GM11168 (cell line): ENCODE results near the gene COX19.
"Not testable (repeated sequence)": the region's sequence is repeated elsewhere in the genome, so short reads cannot be mapped to it uniquely, and the experiment has no call there.

Source experiments
- in situ Hi-C: fragments of 300-500 bp; cut with MboI; formaldehyde crosslinking; loops from one replicate; pipeline ENCODE4 v1.12.0; 2022; ENCODE audit warnings: low sequenced_read_pairs; ENCODE audit not compliant: unreplicated experiment

Gene COX19

DNA sequence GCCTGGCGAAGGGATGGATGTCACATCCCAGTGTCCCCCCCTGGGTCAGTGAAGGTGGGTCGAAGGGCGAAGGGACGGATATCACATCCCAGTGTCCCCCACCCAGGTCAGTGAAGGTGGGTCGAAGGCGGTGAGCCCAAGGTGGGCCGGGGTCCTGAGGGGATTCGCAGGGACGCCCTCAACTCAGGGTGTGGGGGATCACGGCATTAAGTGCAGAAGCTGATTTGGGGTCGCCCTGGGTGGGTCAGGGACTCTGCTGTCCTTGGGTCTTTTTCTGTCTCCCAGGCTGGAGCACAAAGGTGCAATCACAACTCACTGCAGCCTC lies 42.7 kb downstream of the COX19 start:
- in situ Hi-C loops = no loop called here

DNA sequence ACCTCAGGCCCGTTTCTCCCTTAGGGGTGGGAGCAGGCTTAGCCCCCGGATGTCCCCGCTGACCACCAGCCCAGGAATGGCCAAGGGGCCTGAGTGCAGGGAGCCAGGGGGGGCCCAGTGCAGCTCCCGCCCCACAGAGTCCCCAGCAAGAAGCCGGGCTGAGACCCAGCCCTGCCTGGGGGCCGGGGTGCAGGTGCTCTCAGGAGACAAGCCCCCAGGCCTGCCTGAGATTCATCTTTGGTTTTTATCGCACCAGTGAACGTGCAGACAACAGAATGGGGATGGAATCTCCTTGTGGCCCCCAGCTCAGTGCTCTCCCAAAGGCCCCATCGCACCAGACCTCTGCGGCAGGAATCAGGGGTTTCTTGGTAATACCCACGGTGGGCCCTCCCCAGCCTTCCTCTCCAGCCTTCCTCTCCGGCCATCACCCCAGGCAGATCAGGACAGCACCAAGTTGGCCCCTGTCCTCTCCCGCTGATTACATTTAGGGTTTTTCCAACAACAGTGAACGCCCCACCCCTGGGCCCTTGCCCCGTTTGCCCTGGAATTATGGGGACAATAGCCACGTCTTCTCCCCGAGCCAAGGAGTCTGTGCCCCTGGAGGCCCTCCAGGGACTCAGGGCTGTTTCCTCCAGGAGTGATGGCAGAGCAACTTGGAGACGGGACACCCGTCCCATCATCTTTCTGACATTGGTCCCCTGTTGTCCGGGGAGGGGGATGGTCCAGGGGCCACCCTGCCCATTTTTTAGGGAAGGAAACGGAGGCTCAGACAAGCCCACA lies 43.3 kb downstream of the COX19 start:
- in situ Hi-C loops = no loop called here

DNA sequence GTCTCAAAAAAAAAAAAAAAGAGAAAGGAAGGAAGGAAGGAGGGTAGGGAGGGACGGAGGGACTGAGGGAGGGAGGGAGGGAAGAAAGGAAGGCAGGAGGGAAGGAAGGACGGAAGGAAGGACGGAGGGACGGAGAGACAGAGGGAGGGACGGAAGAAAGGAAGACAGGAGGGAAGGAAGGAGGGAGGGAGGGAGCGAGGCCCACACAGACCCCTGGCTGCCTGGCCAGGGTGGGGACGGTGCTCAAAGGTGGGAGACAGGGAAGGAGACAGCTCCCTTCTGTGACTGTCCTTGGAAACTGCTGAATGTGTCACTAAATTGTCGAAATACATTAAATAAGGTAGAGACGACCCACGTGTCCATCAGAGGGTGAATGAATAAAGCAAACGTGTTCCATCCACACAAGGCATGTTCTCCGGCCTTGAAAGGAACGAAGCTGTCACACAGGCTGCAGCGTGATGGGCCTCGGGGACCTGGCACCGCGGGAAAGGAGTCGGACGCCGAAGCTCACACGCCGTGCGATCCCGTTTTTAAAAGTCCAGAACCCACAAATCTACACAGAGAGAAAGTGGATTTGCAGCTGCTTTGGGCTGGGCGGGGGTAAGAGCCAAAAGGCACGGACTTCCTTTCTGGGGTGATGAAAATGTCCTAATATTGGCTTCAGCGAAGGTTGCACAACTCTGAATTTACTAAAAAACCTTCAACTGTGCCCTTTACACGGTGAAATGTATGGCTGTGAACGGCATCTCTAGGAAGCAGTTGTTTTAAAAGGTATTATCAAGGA lies 44.2 kb downstream of the COX19 start:
- in situ Hi-C loops = no loop called here

DNA sequence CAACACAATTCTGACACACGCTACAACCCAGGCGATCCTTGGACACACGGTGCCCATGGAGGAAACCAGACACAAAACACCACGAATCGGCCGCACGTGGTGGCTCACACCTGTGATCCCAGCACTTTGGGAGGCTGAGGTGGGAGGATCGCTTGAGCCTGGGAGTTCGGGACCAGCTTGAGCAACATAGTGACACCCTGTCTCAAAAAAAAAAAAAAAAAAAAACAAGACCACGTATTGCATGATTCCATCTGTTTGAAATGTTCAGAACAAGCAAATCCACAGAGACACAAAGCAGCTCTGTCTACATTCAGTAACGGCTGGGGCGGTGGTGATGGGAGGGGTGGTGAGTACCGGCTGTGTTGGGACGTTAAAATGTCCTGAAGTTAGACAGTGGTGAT lies 46.0 kb downstream of the COX19 start:
- in situ Hi-C loops = loop anchor here (5.0 kb wide), 1 partner anchor 33 kb away; no protein-coding TSS in a partner anchor

DNA sequence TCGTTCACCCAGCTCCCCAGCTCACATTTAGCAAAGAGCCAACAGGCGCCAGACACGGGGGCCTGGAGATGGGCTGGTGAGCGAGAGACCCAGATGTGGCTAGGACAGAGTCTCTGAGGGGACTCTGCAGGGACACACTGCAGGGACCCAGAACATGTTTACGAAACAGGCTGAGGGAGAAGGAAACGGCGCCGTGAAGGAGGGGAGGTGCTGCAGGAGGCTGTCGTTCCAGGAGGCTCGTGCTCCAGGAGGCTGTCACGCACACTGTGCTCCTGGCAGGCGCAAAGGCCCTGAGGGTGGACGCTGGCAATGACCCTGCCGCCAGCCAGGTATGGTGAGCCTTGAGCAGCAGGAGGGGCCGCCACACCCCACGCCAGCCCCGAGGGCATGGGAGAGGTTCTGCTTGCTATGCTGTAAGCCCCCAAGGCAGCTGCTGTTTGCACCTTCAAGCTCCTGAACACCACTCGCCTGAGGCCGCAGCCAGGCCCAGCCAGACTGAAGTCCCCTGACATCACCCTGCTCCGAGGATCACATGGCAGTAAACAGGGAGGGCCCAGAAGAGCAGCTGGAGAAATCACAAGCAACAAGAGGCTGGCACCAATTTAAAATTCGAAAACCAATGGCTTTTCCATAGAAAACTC lies 48.2 kb downstream of the COX19 start:
- in situ Hi-C loops = loop anchor here (5.0 kb wide), 1 partner anchor 35 kb away; no protein-coding TSS in a partner anchor

DNA sequence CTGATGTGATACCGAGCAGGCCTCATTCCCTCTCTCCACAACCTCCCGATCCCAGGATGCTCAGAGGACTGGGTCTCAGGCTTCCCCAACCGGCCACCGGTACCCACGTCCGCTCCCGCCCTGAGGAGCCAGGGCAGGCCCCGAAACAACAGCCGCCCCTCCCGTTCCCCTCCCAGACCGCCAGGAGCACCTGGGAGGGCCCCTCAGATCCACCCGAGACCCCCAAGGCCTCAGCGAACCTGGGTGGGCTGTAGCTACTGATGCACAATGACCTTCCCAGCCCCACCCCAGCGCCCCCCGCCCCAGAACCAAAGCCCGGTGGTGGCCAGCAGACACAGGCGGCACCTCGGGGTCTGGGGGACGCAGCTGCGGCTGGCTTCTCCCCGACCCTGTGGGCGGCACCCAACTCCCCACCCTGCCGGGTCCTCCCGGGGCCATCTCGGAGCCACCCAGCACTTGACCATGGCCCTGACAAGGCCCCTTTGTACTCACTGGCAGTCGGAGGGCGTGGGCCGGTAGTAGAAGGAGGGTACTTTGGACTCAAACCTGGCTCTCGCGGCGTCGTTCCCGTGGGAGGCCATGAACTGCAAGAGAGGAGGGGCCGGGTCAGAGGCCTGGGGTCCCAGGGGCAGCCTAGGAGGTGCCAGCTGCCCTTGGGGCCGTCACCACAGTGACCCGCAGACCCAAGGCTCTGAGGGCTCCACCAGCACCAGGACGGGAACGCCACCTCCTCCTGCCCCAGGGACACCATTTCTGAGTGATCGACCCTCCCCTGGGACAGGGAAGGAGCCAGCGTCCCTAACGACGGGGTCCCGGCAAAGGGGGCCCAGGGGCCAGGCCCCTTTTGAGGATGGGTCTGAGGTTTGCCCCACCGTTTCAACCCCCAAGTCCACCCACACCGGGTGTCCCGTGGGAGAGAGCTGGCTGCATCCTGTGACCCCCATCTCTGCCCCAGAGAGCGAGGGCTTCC lies 49.0 kb downstream of the COX19 start:
- in situ Hi-C loops = loop anchor here (5.0 kb wide), 1 partner anchor 36 kb away; no protein-coding TSS in a partner anchor

DNA sequence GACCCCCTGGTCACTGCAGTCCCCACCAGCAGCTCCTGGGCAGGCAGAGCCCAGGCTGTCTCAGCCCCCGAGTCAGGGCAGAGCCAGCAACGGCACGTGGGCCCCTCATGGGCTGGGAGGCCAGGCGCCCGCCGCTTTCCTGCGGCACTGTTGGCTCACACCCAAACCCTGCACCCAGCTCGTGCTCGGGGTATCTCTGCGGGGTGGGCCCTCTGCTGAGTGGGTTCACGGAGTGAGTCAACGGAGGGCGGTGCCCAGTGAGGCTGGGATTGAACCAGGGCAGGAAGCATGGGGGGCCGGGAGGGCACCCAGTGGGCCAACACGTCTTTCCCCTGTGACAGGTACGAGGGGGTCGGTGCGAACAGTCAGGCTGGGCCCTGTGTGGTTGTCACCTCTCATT lies 49.7 kb downstream of the COX19 start:
- in situ Hi-C loops = loop anchor here (5.0 kb wide), 1 partner anchor 37 kb away; no protein-coding TSS in a partner anchor

DNA sequence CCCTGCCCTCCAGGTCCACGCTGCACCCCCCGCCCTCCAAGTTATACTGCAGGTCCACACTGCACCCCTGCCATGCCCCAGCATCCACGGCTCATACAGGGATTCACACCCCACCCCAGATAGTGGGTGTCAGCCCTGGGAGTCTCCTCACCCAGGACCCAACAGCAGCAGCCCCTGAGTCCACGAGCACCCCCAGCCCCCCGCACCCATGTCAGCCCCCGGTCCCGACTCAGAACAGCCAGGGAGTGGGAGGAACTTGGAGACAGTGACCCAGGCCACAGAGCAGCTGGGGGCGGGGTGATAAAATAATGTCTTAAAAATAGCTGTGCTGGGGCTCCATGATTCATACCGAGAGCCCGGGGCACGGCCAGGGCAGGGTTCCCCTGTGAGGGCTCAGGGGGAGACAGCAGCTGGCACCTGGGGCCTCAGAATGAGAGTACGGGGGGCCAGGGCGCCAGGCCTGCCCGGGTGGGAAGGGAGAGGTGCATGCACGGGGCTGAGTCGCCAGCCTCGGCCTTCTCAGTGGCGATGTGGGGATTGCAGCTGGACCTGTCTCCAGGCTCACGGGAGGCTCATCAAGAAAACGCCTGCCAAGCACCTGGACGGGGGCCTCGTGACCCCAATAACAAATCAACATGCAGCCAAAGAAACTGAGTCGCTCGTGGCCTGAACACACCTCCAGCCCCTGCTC lies 50.7 kb downstream of the COX19 start:
- in situ Hi-C loops = loop anchor here (5.0 kb wide), 1 partner anchor 38 kb away; no protein-coding TSS in a partner anchor

DNA sequence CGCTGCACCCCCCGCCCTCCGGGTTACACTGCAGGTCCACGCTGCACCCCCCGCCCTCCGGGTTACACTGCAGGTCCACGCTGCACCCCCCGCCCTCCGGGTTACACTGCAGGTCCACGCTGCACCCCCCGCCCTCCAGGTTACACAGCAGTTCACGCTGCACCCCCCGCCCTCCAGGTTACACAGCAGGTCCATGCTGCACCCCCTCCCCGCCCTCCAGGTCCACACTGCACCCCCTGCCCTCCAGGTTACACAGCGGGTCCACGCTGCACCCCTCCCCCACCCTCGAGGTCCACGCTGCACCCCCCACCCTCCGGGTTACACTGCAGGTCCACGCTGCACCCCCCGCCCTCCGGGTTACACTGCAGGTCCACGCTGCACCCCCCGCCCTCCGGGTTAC lies 51.3 kb downstream of the COX19 start:
- in situ Hi-C loops = not testable (repeated sequence)

DNA sequence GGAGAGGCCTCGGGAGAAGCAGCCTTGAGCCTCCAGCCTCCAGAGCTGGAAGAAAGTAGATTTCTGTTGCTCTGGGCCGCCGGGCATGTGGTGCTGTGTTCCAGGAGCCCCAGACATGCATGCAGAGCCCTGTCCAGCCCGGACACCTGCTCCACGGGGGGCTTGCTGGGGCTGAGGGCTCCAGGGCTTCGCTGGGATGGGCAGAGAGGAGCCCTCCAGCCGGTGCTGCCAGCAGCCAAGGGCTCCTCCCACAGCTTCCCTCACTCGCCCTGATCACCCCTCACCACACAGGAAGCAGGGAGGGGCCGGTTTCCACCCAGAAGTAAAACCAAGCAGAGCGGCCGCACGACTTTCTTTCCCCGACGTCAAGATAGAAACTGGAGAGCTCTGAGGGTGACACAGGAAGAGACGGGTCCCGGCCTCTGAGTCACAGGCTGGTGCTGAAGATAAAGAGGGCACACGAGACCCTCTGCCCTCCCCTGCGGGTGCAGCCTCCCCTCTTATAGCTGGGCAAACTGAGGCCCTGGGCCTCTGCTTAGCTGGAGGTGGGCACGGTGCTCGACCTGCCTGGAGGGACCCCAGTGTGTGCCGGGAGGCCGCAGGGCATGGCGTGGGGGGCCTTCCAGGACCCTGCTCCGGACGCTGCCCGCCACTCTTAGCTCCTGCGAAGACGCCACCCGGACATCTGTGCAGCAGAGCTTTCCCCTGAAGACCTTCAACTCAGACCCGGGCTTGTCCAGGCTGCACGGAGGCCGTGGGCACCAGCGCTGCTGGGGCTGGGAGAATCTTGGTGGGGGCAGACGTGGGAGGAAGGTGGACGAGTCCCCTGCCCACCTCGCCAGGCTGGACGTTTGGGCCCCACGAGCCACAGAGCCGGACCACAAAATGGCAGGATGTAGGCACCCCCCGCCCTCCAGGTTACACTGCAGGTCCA lies 52.0 kb downstream of the COX19 start:
- in situ Hi-C loops = no loop called here

DNA sequence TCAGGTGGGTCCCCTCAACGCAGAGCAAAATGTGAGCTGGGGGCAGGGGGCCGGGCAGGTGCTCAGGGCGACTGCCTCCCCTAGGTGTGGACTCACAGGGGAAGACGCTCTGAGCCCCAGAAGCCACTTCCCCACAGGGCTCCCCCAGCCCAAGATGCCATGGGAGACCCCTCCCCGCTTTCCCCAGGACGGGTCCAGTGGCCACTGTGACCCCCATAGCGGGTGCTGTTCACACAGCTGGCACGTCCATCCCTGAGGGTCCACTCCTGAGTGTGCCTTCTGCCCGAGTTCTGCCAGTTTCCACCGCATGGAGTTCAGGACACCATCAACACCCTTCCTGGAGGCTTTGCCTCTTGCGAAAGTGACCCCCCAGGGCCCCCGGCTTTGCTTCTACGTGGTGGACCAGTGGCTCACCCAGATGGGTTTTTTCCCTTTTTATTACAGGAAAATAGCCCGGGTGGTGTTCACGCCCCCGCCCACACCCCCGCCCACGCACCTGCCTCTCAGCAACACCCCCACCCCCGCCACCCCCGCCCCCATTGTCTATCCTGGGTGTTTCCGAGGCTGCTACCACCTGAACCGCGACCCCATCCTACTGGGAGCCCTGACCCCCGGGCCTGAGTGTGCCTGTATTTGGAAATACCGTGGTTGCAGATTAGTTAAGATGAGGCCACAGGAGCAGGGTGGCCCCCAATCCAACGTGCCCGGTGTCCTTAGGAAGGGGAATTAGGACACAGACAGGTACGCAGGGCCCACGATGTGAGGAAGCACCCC lies 52.8 kb downstream of the COX19 start:
- in situ Hi-C loops = no loop called here

DNA sequence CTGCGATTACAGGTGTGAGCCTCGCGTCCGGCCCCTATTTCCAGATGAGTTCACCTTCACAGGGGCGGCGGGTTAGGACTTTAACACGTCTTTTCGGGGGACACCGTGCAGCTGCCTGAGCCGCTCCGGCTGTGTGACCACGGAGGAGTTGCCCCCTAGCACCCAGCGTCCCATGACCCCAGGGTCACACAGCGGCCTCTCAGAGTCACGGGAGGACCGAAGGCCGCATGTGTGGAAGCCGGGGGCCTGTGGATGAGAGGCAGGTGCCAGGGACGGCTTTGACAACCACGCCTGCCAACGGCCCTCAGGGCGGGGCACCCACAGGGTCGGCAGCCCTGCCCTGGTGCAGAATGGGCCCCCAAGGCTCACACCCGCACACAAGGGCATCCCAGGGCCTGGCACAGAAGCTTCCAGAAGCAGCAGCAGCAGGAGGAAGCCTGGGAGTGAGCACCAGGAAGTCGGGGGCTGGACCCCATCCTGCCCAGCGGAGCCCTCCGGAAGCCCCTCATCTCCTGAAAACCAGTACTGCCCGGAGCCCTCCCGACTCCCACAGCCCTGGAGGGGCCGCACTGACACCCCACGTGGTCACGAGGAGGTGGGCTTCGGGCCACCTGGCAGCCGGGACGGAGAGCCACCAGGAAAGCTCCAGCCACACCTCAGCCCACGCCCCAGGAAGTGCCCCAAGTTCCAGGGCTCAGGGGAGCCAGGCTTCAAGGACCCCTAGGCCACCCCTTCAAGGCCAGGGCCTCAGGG lies 53.6 kb downstream of the COX19 start:
- in situ Hi-C loops = no loop called here

DNA sequence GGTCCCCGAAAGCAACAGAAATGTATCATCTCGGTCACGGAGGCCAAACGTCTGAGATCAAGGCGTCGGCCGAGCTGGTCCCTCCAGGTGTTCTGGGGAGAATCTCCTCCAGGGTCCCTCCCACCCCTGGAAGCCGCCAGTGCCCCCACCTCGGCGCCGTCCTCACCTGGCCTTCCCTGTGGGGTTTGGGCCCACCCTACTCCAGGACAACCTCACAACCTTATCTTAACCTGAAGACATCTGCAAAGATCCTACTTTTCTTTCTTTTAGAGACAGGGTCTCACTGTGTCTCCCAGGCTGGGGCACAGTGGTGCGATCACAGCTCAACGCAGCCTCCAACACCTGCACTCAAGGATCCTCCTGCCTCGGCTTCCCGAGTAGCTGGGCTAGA lies 54.3 kb downstream of the COX19 start:
- in situ Hi-C loops = no loop called here

DNA sequence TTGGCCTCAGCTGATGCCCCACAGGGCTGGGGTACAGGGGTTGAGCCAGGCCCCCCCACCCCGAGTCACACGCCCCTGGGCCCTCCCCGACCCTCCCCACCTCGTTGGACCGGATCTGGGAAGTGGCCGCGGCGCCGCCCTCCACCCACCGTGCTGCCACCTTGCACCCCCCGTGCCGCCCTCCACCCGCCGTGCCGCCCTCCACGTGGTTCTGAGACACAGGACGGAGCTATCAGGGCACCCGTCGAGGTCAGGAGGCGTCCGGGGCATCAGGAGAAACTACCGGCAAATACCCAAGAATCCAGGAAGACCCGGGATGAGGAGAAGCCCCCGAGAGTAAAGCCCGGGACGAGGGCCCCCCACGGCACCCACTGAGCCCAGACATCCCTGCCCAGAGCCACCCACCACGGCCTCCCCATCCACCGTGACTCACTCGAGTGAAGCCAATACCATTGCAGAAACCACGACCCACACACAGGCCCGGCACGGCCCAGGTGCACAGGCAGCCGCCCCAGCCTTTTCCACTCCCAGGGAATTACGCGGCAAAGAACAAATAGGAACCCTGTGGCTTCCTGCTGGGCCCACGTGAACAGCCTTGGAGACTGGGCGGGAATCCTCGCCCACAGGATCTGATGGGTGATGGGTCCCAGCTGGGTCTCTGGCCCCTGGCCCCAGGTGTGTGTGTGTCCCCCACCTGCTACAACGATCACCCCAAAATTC lies 54.8 kb downstream of the COX19 start:
- in situ Hi-C loops = no loop called here

DNA sequence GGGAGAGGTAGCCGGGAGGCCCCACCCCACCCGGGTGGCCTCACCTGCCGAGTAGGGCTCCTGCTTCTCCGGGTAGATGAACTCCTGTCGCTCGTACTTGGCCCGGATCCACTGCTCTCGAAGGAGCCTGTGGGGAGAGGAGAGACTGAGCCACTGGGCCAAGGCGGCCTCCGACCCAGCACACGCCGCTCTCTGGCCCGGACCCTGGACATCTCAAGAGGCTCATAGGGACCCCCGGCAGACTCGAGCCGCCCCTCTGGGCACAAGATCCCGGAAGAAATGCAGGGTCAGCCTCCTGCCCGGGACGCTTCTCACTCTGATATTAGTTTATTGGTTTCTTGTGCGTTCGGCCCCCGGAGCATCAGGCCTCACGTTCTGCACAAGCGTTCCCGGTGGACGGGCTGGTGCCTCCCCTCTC lies 55.4 kb downstream of the COX19 start:
- in situ Hi-C loops = no loop called here

DNA sequence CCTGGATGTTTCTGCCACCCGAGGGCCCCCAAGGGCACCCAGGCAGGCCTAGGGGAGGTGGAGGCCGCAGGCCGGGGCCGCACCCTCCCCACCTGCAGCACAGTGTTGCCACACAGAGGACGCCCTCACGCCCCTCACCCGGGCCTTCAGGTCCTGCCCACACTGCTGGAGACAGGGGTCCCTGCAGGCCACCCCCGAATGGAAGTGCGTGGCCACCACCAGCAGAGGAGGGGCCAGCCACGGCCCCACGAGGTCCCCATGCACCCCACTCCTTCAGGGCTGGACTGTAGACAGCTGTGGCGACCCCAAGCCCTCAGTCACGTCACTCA lies 56.3 kb downstream of the COX19 start:
- in situ Hi-C loops = no loop called here
